ENCODE measurements around the gene MBNL3.

GRCh38 chrX:132501606-132502005 is 12.8 kb upstream of the MBNL3 start:
- TF ChIP-seq CTCF (IDR thresholded peaks at IDR 0.05) (no peak), POLR2AphosphoS5 (IDR thresholded peaks at IDR 0.05; ENCODE audit: low read depth, low read length) (no peak)
